GM21619 (cell line): ENCODE data around the gene PABPC1L2B.
"Not testable (repeated sequence)": the region's sequence is repeated elsewhere in the genome, so short reads cannot be mapped to it uniquely, and the experiment has no call there.

Experiments
- ATAC-seq: cut with Tn5 transposase; IDR thresholded peaks from one replicate; pipeline ENCODE4 v1.9.1; 2021; ENCODE audit not compliant: unreplicated experiment

Gene PABPC1L2B

GRCh38 chrX:73002733-73003132 is at the start of gene PABPC1L2B:
TSS of gene PABPC1L2B (plus strand) at chrX:73002939. CDS start at chrX:73003643, 704 bp downstream.
- ATAC-seq: not testable (repeated sequence)

GRCh38 chrX:72959971-72960370 is 42.8 kb upstream of the PABPC1L2B start:
- not testable (repeated sequence) for ATAC-seq

DNA sequence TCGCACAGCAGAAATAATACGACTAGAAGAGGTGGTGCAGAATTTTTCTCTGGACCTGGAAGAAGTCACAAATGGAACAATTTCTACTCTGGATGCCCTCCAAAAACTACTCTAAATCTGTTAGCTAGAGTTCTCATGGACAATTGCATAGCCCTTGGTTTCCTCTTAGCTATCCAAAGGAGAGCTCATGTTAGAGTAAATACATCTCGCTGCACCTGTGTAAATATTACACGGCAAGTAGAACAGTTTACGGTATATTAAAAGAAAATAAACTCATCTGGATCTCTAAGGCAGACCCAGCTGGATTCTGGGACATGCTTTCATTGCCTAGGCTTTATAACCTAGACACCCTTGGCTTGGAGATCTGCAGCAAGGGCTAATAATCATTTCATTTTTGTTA is 30.9 kb upstream of the PABPC1L2B start:
- ATAC-seq: not testable (repeated sequence)

- not testable (repeated sequence) for ATAC-seq
These were observed 27.9 kb upstream of the PABPC1L2B start for GRCh38 chrX:72974885-72975284.

DNA sequence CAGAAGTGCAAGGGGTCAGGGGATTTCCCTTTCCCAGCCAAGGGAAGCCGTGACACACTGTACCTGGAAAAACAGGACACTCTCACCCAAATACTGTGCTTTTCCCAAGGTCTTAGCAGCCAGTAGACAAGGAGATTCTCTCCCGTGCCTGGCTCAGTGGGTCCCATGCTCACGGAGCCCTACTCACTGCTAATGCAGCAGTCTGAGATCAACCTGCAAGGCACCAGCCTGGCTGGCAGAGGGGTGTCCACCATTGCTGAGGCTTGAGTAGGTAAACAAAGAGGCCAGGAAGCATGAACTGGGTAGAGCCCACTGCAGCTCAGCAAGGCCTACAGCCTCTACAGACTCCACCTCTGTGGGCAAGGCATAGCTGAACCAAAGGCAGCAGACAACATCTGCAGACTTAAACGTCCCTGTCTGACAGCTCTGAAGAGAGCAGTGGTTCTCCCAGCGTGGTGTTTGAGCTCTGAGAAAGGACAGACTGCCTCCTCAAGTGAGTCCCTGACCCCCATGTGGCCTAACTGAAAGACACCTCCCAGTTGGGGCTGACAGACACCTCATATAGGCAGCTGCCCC is 21.8 kb upstream of the PABPC1L2B start:
- ATAC-seq: not testable (repeated sequence)

DNA sequence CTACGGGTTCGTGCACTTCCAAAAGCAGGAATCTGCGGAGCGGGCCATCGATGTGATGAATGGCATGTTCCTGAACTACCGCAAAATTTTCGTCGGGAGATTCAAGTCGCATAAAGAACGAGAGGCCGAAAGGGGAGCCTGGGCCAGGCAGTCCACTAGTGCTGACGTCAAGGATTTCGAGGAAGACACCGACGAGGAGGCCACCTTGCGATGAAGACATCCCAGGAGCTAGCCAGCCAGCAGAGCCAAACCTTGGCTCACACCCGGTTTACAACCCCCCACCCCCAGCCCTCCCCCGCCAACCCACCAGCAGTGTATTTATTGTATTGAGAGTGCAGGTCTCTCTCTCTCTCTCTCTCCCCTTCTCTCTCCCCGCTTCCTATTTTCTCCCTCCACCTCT is 1.3 kb downstream of the PABPC1L2B start:
- not testable (repeated sequence) for ATAC-seq

- no peak for ATAC-seq
These were observed 18.8 kb downstream of the PABPC1L2B start for GRCh38 chrX:73021361-73022092.

DNA sequence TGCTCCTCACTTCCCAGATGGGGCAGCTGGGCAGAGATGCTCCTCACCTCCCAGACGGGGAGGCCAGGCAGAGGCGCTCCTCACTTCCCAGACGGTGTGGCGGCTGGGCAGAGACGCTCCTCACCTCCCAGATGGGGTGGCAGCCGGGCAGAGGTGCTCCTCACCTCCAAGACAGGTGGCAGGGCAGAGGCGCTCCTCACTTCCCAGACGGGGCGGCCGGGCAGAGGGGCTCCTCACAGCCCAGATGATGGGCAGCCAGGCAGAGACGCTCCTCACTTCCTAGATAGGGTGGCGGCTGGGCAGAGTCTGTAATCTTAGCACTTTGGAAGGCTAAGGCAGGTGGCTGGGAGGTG is 19.3 kb downstream of the PABPC1L2B start:
- not testable (repeated sequence) for ATAC-seq

DNA sequence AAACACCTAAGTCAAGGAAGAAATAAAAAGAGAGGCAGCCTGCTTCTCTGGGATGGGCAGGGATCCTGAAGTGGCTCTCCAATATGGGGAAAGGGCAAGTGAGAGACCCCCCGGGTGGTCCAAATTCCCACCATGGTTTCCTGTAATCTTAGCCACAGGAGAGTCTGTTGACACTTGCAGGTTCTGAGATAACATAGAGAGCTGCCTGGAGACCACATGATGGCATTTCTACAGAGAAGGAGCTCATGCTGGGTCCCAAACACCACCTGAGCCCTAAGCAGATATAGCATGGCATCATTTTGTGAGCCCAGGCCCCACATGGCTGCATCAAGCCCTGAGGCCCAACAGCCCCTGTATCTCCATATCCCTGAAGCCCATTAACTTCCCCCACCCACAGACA is 26.1 kb downstream of the PABPC1L2B start:
- ATAC-seq: no peak
